ENCODE data around the gene KLHL42. TPM values are rescaled to one million over a fixed set of nuclear protein-coding genes. Genes with fewer than 3 reads are reported as not detected.

Gene KLHL42
- total and polyA plus RNA-seq, 9 of the 15 experiments (the other 6 are each of a cell fraction or from before 2014, with no cell fraction given) = 1.5 to 11.8 (median 9.6) TPM

DNA sequence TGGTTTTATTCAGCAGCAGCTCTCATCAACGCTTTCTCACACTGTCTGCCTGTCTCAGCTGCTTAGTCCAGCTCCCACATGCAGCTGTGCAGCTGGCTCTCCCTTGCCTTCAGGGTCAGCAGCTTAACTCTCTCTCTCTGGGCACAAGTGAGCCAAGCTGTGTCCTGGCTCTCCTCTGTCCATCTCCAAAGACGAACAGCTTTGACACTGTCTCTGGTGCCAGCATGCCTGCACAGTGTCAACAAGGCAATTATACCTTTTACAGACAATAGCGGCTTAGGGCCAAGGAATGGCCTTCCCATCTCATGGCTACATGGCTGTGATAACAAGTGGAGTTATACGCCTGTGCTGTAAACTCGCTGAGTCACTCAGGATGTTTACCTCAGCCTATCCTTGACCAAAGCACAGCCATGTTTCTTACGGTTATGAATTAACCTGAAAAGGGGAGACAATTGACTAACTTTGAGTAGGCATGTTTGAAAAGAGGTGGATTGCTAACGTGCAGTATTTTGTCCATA, 38.4 kb downstream of the KLHL42 start (continued):
- TF ChIP-seq ZNF175 (CRISPR knock-in tag; IDR thresholded peaks at IDR 0.05; ENCODE audit: low read depth) (peak; percentile 97), RB1 (IDR thresholded peaks at IDR 0.05; ENCODE audit: low read depth) (no peak), HSF4 (CRISPR knock-in tag; IDR thresholded peaks at IDR 0.05; ENCODE audit: borderline replicate concordance) (peak; percentile 84; the same call in 1 of the 2 replicates), NUFIP1 (IDR thresholded peaks at IDR 0.05; ENCODE audit: partially characterized antibody) (peak; percentile 58), PHB (CRISPR knock-in tag; IDR thresholded peaks at IDR 0.05) (no peak), ZNF766 (CRISPR knock-in tag; conservative IDR thresholded peaks at IDR 0.05) (peak; percentile 71), HIVEP1 (CRISPR knock-in tag; IDR thresholded peaks at IDR 0.05) (0 out of 2 replicates have a peak, but pooled peaks have one; percentile 49), ZNF24 (IDR thresholded peaks at IDR 0.05) (no peak), HMG20A (CRISPR knock-in tag; conservative IDR thresholded peaks at IDR 0.05) (no peak), SMAD3 (CRISPR knock-in tag; conservative IDR thresholded peaks at IDR 0.05) (peak; percentile 93), RBM22 (IDR thresholded peaks at IDR 0.05; ENCODE audit: low read depth, low read length, poor library complexity, severe bottlenecking) (no peak), PYGO2 (tag; IDR thresholded peaks at IDR 0.05) (peak; percentile 90), PTRF (tag; IDR thresholded peaks at IDR 0.05) (peak; percentile 81), SRSF1 (IDR thresholded peaks at IDR 0.05; ENCODE audit: low read depth, low read length) (no peak), CBX1 (IDR thresholded peaks at IDR 0.05; ENCODE audit: low read depth) (no peak), FOS (IDR thresholded peaks at IDR 0.05; ENCODE audit: extremely low read depth, insufficient read length) (no peak), NFE2L1 (tag; IDR thresholded peaks at IDR 0.05; ENCODE audit: borderline replicate concordance, low read depth) (peak; percentile 64), NFE2 (IDR thresholded peaks at IDR 0.05; ENCODE audit: low read depth) (peak; percentile 72), ZNF239 (CRISPR knock-in tag; IDR thresholded peaks at IDR 0.05) (peak; percentile 46; the same call in 1 of the 2 replicates), NR2C1 (IDR thresholded peaks at IDR 0.05) (no peak), NR2C1 (tag; IDR thresholded peaks at IDR 0.05) (peak; percentile 86), TEAD1 (CRISPR knock-in tag; IDR thresholded peaks at IDR 0.05) (peak in 1 of 2 experiments; percentile 91; a peak in 2 of 4 replicates), ZNF197 (CRISPR knock-in tag; IDR thresholded peaks at IDR 0.05; ENCODE audit: low read depth) (0 out of 2 replicates have a peak, but pooled peaks have one; percentile 60), GTF2A2 (tag; IDR thresholded peaks at IDR 0.05) (peak; percentile 73; the same call in 1 of the 2 replicates), MCM2 (IDR thresholded peaks at IDR 0.05; ENCODE audit: low read depth) (no peak)
- TF ChIP-seq, protein P1, sequence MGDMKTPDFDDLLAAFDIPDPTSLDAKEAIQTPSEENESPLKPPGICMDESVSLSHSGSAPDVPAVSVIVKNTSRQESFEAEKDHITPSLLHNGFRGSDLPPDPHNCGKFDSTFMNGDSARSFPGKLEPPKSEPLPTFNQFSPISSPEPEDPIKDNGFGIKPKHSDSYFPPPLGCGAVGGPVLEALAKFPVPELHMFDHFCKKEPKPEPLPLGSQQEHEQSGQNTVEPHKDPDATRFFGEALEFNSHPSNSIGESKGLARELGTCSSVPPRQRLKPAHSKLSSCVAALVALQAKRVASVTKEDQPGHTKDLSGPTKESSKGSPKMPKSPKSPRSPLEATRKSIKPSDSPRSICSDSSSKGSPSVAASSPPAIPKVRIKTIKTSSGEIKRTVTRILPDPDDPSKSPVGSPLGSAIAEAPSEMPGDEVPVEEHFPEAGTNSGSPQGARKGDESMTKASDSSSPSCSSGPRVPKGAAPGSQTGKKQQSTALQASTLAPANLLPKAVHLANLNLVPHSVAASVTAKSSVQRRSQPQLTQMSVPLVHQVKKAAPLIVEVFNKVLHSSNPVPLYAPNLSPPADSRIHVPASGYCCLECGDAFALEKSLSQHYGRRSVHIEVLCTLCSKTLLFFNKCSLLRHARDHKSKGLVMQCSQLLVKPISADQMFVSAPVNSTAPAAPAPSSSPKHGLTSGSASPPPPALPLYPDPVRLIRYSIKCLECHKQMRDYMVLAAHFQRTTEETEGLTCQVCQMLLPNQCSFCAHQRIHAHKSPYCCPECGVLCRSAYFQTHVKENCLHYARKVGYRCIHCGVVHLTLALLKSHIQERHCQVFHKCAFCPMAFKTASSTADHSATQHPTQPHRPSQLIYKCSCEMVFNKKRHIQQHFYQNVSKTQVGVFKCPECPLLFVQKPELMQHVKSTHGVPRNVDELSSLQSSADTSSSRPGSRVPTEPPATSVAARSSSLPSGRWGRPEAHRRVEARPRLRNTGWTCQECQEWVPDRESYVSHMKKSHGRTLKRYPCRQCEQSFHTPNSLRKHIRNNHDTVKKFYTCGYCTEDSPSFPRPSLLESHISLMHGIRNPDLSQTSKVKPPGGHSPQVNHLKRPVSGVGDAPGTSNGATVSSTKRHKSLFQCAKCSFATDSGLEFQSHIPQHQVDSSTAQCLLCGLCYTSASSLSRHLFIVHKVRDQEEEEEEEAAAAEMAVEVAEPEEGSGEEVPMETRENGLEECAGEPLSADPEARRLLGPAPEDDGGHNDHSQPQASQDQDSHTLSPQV (IDR thresholded peaks at IDR 0.05) = peak; percentile 100
- TF ChIP-seq, protein P2, sequence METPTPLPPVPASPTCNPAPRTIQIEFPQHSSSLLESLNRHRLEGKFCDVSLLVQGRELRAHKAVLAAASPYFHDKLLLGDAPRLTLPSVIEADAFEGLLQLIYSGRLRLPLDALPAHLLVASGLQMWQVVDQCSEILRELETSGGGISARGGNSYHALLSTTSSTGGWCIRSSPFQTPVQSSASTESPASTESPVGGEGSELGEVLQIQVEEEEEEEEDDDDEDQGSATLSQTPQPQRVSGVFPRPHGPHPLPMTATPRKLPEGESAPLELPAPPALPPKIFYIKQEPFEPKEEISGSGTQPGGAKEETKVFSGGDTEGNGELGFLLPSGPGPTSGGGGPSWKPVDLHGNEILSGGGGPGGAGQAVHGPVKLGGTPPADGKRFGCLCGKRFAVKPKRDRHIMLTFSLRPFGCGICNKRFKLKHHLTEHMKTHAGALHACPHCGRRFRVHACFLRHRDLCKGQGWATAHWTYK (CRISPR knock-in tag; IDR thresholded peaks at IDR 0.05) = peak; percentile 56; the same call in 1 of the 2 replicates

Data from K562 (cell line).